ENCODE data around the gene PLCE1.

Gene PLCE1

DNA sequence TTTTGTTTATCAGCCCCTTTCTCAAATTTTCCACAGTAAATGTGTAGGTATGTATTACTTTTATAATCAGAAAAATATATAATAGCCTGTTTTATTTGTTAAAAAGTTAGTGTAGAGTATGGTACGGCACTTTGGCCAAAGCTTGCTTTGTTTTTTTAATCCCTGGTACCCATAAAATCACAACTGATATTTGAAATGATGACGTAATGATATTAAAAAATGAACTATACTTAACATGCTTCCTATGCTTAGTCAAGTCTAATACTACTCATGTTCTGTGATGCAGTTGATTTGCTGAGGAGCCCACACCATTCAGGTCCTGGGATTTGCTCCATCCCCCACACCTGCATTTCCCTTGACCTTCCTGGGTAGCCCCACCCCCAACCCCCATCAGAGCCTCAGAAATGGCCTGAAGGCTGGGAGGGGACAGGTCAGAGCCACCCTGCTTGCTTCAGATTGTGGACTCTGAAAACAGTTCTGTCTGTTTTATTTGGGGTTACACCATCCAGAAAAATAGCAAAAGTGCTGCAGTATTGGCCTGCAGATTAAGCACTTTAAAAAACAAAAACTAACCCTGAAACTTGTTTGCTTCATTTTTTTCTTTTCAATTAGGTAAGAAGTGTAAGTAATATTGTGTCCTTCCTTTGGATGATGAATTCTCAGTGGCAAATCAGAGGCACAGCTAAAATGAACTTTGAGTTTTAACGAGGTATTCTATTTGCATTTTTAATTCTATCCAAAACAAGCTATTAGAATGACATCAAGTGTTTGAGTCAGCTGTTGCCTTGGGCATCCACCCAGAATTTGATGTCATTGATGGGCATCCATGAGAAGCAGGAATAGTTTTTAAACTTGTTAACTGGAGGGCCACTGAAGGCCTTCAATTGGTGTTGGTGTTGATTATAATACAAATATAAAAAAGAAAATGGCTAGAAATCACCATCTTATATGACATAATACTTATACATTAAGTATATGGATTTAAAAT lies 23.3 kb downstream of the PLCE1 start:
- no peaks in the 10 kb centered on the region for H3K36me3 Mint-ChIP-seq
- no peak for DNase-seq
- no peak for ATAC-seq (replicated peaks)
- no peaks in the 10 kb centered on the region for H3K9me3 Mint-ChIP-seq
- no peak overlapping the region for H3K4me3 Mint-ChIP-seq
- no peak overlapping the region for H3K27ac Mint-ChIP-seq
- H3K27me3 Mint-ChIP-seq = peaks cover 0 to 8% of the 10 kb centered on the region in 2 donors
- H3K4me1 Mint-ChIP-seq = no peaks in the 10 kb centered on the region

DNA sequence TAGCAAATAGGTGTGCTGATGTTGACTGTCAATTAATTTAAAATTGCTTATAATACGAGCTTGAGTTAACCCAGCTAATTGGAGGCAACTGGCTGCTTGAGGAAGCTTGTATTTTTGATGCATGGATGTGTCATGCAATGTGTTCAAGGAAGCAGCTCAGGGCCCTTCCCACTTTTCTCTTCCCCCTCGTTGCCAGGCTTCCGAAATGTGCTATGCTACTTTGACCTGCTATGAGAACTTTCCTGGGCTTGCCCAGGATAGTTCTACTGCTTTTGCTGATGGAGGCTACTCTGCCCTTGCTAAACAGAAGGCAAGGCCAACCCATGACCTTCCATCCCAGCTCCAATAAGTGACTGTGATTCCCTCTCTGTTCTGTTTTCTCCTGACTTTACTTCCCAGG lies 24.4 kb downstream of the PLCE1 start:
- ATAC-seq (replicated peaks) (no peak), DNase-seq (no peak)
- no peak overlapping the region for H3K4me3 Mint-ChIP-seq
- peaks cover 0 to 11% of the 10 kb centered on the region in 2 donors for H3K27me3 Mint-ChIP-seq
- H3K36me3 Mint-ChIP-seq = no peaks in the 10 kb centered on the region
- no peaks in the 10 kb centered on the region for H3K4me1 Mint-ChIP-seq
- H3K27ac Mint-ChIP-seq = no peak overlapping the region
- no peaks in the 10 kb centered on the region for H3K9me3 Mint-ChIP-seq

DNA sequence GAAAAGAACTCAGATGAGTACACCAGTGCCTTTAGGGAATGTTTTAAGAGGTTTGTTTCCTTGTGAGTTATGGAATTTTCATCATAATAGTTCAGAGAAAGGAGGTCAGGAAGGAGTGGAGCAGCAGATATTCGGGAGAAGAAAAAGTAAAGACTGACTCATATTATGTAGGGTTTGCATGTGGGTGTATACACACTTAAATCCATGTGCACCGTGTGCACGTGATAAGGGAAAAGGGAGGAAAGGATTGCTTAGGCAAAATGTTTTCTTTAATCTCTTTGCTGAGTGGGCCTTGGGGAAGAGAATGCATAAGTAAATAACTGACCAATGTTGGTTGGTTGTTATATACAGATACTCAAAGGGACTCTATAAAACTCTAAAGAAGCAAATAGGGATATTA lies 30.2 kb downstream of the PLCE1 start:
- Mint-ChIP-seq H3K4me3 (no peak overlapping the region), H3K4me1 (no peaks in the 10 kb centered on the region), H3K27me3 (peaks cover 4 to 6% of the 10 kb centered on the region in 2 donors), H3K27ac (no peak overlapping the region), H3K9me3 (peaks cover 9 to 14% of the 10 kb centered on the region in 2 donors), H3K36me3 (no peaks in the 10 kb centered on the region)
- no peak for ATAC-seq (replicated peaks)
- DNase-seq = no peak

DNA sequence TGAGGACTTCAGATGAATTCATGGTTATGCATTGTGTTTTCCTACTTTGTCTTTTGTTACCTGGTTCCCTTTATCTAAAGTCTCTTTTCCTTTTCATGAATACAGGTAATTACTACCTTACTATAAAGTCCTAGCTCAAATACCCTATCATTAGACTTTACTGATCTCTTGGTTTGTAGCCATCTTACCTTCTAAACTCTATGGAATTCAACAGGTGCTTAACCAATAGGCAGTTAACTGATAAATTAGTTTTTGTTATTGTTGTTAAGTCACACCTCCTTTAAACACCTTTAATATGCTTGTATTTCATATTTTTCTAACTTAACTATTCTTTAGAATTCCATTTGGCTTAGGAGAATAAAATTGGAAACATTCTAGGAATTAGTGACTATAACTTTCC lies 30.7 kb downstream of the PLCE1 start:
- no peak for ATAC-seq (replicated peaks)
- H3K27ac Mint-ChIP-seq = no peak overlapping the region
- no peaks in the 10 kb centered on the region for H3K36me3 Mint-ChIP-seq
- H3K4me1 Mint-ChIP-seq = no peaks in the 10 kb centered on the region
- DNase-seq = no peak
- peaks cover 4 to 6% of the 10 kb centered on the region in 2 donors for H3K27me3 Mint-ChIP-seq
- no peak overlapping the region for H3K4me3 Mint-ChIP-seq
- H3K9me3 Mint-ChIP-seq = peaks cover 11 to 16% of the 10 kb centered on the region in 2 donors

DNA sequence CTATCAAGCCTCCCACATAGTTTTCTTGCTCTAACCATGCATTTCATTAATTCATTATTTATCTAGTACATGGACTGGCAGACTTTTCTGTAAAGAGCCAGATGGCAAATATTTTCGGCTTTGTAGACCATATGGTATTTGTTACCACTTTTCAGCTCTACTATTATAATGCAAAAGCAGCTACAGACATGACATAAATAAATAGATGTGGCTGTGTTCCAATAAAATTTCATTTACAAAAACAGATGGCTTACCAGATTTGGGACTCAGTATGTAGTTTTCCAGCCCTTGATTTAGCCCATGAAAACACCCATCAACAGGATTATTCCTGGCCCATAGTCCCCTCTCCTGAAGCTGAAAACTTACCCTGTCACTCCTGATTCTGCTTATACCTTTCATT lies 32.1 kb downstream of the PLCE1 start:
- no peak overlapping the region for H3K4me3 Mint-ChIP-seq
- H3K27me3 Mint-ChIP-seq = peaks cover 4 to 6% of the 10 kb centered on the region in 2 donors
- peaks cover 17 to 22% of the 10 kb centered on the region in 2 donors for H3K9me3 Mint-ChIP-seq
- no peak for DNase-seq
- H3K4me1 Mint-ChIP-seq = no peaks in the 10 kb centered on the region
- no peak for ATAC-seq (replicated peaks)
- no peaks in the 10 kb centered on the region for H3K36me3 Mint-ChIP-seq
- H3K27ac Mint-ChIP-seq = no peak overlapping the region

DNA sequence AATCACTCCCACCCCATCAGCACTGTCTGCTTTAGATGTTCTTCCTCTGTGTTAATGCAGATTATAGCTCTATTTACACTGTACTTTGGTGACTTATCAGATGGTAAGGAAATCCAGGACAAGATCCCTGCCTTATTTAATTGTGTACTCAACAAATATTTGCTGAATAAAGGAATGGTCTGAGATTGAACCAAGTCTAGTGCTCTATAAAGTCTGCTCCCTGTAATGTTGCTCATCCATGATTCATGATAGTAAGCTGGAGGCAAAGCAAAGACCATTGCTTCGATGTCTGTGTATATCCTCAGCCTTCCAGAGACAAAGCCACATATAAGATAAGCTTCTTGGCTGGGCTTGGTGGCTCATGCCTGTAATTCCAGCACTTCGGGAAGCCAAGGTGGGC lies 33.5 kb downstream of the PLCE1 start:
- no peaks in the 10 kb centered on the region for H3K4me1 Mint-ChIP-seq
- H3K4me3 Mint-ChIP-seq = no peak overlapping the region

DNA sequence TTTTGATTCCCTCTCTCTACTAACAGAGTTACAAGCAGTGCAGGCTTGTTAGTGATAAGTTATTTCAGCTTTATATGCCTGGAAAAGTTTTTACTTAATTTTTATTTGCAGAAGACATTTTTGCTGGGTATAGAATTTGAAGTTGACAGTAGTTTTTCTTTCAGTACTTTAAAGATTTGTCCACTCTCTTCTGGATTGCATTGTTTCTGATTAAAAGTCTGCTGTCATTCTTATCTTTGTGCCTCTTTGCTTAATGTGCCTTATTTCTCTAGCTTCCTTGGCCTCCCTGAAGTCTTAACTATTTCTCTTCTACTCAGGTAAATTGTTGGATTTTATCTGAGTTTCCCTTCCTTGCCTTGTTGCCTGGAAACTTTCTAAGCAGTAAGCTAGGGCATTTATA lies 36.2 kb downstream of the PLCE1 start:
- peaks cover 0 to 4% of the 10 kb centered on the region in 2 donors for H3K27me3 Mint-ChIP-seq
- no peaks in the 10 kb centered on the region for H3K36me3 Mint-ChIP-seq
- H3K4me3 Mint-ChIP-seq = no peak overlapping the region
- H3K4me1 Mint-ChIP-seq = no peaks in the 10 kb centered on the region
- peaks cover 19 to 35% of the 10 kb centered on the region in 2 donors for H3K9me3 Mint-ChIP-seq
- H3K27ac Mint-ChIP-seq = no peak overlapping the region
- DNase-seq (no peak), ATAC-seq (replicated peaks) (no peak)

More for the DNA sequence above, 33.5 kb downstream of the PLCE1 start:
- ATAC-seq (replicated peaks) (no peak), DNase-seq (no peak)
- peaks cover 4 to 6% of the 10 kb centered on the region in 2 donors for H3K27me3 Mint-ChIP-seq
- H3K36me3 Mint-ChIP-seq = no peaks in the 10 kb centered on the region
- H3K27ac Mint-ChIP-seq = no peak overlapping the region
- peaks cover 18 to 30% of the 10 kb centered on the region in 2 donors for H3K9me3 Mint-ChIP-seq

DNA sequence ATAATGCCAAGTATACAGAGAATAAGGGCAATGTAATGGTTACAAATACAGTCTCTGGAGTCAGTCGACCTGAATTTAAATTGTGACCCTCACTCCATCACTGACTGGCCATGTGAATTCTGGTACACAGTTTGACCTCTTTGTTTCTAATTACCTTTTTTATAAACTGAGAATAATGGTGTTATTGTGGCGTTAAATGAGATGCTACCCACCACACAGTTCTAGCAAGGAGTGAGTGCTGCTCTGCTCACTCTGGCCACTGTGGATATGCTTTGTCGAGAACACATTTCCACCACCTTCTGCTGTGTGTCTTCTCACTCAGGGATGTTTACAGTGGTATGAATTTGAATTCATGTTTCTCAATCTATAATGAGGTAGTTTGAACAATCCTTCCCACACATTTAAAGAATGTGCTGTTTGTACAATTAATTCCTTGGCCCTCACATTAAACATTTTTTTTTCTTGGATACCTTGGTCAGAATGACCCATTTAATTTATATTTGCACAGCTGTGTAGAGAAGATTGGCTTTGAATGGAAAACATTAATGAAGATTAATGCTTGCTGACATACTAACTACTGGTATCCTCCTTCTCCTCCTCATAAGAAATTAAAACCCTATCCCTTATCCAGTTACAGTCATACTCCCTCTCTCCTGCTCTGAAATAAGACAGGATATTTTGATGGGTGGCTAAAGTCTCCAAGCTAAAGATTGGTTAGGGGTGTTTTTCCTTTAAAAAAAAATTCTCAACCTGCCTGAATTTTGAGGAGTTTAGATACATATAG lies 42.4 kb downstream of the PLCE1 start:
- peaks cover 0 to 7% of the 10 kb centered on the region in 2 donors for H3K27me3 Mint-ChIP-seq
- H3K36me3 Mint-ChIP-seq = no peaks in the 10 kb centered on the region
- ATAC-seq (replicated peaks) (no peak), DNase-seq (no peak)
- peaks cover 0 to 2% of the 10 kb centered on the region in 2 donors for H3K4me1 Mint-ChIP-seq
- H3K27ac Mint-ChIP-seq = no peak overlapping the region
- H3K4me3 Mint-ChIP-seq = no peak overlapping the region
- peaks cover 3 to 12% of the 10 kb centered on the region in 2 donors for H3K9me3 Mint-ChIP-seq

DNA sequence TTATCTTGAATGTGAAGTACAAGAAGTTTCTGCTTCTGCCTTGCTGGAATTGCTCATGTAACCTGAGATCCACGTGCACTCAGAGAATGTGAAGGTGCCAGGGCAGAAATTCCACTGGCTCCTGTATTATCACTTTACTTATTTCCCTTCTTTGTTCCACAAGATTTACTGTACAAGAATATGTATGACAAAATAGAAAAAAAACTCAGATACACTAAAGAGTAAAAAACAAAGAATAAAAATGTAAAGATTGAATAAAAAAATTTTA lies 43.0 kb downstream of the PLCE1 start:
- peaks cover 1 to 8% of the 10 kb centered on the region in 2 donors for H3K9me3 Mint-ChIP-seq
- peaks cover 0 to 7% of the 10 kb centered on the region in 2 donors for H3K27me3 Mint-ChIP-seq
- H3K4me3 Mint-ChIP-seq = no peak overlapping the region
- ATAC-seq (replicated peaks) (no peak), DNase-seq (no peak)
- peaks cover 3 to 7% of the 10 kb centered on the region in 2 donors for H3K4me1 Mint-ChIP-seq
- no peak overlapping the region for H3K27ac Mint-ChIP-seq
- no peaks in the 10 kb centered on the region for H3K36me3 Mint-ChIP-seq

DNA sequence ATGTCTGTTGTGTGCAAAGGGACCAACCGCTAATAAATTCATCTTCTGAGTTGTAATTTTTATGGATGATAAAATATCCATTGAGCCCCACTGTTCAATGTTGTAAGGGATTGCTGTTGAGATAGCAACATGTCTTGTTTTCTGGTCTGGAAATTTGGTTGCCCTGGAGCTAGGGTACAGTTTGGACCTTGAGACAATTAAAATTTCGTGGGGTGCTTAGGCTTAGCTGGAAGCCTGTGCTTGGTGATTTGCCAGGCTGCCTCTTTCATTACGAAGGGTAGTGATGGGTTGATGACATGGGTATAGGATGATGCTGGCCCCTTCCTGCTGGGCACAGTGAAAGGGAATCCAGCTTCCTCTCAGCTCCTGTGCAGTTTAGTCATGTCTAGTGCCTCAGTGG lies 43.6 kb downstream of the PLCE1 start:
- Mint-ChIP-seq H3K36me3 (no peaks in the 10 kb centered on the region), H3K4me1 (peaks cover 3 to 12% of the 10 kb centered on the region in 2 donors), H3K27me3 (peaks cover 0 to 7% of the 10 kb centered on the region in 2 donors), H3K4me3 (no peak overlapping the region), H3K27ac (no peak overlapping the region), H3K9me3 (peaks cover 1 to 5% of the 10 kb centered on the region in 2 donors)
- ATAC-seq (replicated peaks) (no peak), DNase-seq (no peak)

DNA sequence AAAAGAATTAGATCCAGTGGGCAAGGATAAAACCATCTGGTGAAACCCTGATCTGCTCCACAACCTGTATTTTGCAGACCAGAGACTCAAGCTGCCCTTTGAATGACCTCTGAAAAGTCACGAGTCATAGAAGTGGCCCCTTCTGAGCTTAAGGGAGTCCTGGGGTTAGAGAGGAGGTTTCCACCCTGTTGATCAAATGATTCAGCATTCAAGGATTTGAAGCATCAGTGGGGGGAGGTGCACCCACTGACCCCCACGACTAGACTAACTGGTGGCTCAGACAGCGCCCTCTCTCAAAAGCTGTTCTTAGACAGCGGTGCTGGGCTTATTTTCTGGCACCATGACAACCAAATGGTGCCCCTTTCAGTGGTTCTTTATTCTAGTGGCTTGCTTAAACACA lies 44.3 kb downstream of the PLCE1 start:
- ATAC-seq (replicated peaks) (no peak), DNase-seq (no peak)
- peaks cover 1 to 5% of the 10 kb centered on the region in 2 donors for H3K9me3 Mint-ChIP-seq
- peaks cover 0 to 7% of the 10 kb centered on the region in 2 donors for H3K27me3 Mint-ChIP-seq
- no peak overlapping the region for H3K27ac Mint-ChIP-seq
- H3K36me3 Mint-ChIP-seq = no peaks in the 10 kb centered on the region
- no peak overlapping the region for H3K4me3 Mint-ChIP-seq
- peaks cover 3 to 14% of the 10 kb centered on the region in 2 donors for H3K4me1 Mint-ChIP-seq

DNA sequence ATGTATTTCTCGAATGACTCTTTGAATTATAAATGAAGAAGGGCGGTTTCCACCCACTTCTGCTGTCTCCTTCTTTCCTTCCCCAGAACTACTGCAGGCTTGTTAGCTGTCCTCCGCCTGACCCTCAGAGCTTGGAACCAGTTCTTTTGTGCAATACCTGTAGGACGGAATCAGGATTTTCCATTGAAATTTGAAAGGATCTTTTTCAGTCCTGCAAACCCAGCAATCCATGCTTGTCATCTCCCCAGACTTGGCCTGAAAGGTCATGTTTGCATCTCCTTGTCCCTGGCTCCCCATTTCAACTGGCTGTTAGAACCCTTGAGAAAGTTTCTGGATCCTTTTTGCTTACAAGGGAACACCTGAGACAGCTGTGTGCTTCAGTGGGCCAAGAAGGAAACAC lies 47.5 kb downstream of the PLCE1 start:
- no peak overlapping the region for H3K4me3 Mint-ChIP-seq
- H3K36me3 Mint-ChIP-seq = no peaks in the 10 kb centered on the region
- no peak overlapping the region for H3K27ac Mint-ChIP-seq
- ATAC-seq (replicated peaks) (no peak), DNase-seq (no peak)
- peaks cover 0 to 8% of the 10 kb centered on the region in 2 donors for H3K27me3 Mint-ChIP-seq
- no peaks in the 10 kb centered on the region for H3K9me3 Mint-ChIP-seq
- H3K4me1 Mint-ChIP-seq = peaks cover 3 to 14% of the 10 kb centered on the region in 2 donors

DNA sequence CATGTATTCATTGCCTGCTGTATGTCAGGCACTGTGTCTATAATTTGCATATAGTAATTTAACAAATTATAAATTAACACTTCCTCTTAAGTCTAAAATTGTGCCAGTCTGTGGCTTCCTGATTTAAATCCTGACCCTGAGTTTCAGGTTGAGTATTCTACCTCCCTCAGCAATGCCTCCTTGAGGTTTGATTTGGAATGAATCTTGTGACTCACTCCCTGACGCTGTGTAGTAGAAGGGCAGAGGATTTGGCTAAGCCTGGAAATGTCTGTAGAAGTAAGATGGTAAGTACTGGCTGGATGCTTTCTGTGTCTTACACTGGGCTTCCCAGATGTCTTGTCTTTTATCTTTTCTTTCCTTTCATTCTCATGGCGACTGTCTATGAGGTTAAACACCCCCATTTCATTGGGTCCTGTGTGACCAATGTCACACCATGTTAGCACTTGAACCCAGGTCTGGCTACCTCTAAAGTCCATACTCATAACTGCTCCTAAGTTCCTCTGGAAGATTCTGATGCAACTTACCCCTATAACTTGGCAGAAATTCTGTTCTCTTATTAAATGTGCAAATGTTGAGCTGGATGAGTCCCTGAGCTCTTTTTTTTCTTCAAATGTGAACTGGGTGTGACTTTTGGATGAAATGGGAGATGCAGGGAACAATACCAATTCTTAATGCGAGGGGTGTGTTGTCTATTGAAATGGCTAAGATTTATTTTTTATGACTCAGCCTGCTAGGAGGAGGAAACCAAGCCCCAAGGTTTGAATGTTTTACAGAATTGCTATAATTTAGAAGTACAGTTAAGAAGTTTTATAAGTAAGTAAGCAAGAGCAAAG lies 48.5 kb downstream of the PLCE1 start:
- Mint-ChIP-seq H3K27me3 (peaks cover 0 to 8% of the 10 kb centered on the region in 2 donors), H3K4me1 (peaks cover 3 to 14% of the 10 kb centered on the region in 2 donors), H3K36me3 (no peaks in the 10 kb centered on the region), H3K27ac (no peak overlapping the region), H3K4me3 (no peak overlapping the region), H3K9me3 (no peaks in the 10 kb centered on the region)
- ATAC-seq (replicated peaks) (peak; percentile 71 to 88), DNase-seq (no peak)

DNA sequence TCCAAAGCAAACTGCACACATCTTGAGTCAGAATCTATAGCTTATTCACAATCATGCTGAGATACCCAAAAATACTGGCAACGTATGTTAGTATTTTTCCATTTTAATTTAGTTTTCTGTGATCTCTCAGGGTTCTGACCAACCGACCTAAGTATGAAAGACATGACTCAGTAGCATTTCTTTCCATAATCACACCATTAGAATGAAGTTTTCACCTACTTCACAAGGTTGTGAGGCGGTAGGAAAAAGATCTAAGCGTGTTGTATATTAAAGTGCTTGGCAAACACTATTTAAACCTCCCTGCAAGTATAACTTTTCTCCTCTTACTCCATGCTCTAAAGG lies 49.1 kb downstream of the PLCE1 start:
- H3K27ac Mint-ChIP-seq = no peak overlapping the region
- DNase-seq = no peak
- ATAC-seq (replicated peaks) = no peak
- H3K4me1 Mint-ChIP-seq = peaks cover 3 to 14% of the 10 kb centered on the region in 2 donors
- H3K27me3 Mint-ChIP-seq = peaks cover 0 to 8% of the 10 kb centered on the region in 2 donors
- H3K4me3 Mint-ChIP-seq = no peak overlapping the region
- H3K36me3 Mint-ChIP-seq = no peaks in the 10 kb centered on the region
- H3K9me3 Mint-ChIP-seq = no peaks in the 10 kb centered on the region

Data from stimulated activated naive B cell treated with anti-CD40 and anti-IgM and Interleukin-4, amounts not matched to agents 10 μg/mL and 1 μg/mL and 100 μg/mL, for 72 hours (primary cell).